SJCRH30 (cell line): ENCODE measurements around the gene DMXL2. TPM values are rescaled to one million over a fixed set of nuclear protein-coding genes. Genes with fewer than 3 reads are reported as not detected.
"Not testable (repeated sequence)": the region's sequence is repeated elsewhere in the genome, so short reads cannot be mapped to it uniquely, and the experiment has no call there.

Experiments
- DNase-seq, 2 experiments: peaks; one replicate each; pipeline ENCODE4 v3.0.0-alpha.2; 2015 to 2020
- H3K27ac ChIP-seq: fragments of 250-450 bp; sonication (Bioruptor Pico); 2 replicates; pipeline ENCODE4 v1.5.1; 2020; ENCODE audit warnings: mild to moderate bottlenecking, moderate library complexity
- H3K27me3 ChIP-seq: fragments of 250-450 bp; sonication (Bioruptor Pico); 2 replicates; pipeline ENCODE4 v1.5.1; 2020; ENCODE audit warnings: mild to moderate bottlenecking, moderate library complexity
- H3K36me3 ChIP-seq: fragments of 250-450 bp; sonication (Bioruptor Pico); 2 replicates; pipeline ENCODE4 v1.5.1; 2020; ENCODE audit warnings: mild to moderate bottlenecking, moderate library complexity
- H3K4me1 ChIP-seq: fragments of 250-450 bp; sonication (Bioruptor Pico); 2 replicates; pipeline ENCODE4 v1.5.1; 2020; ENCODE audit warnings: mild to moderate bottlenecking, moderate library complexity
- H3K4me3 ChIP-seq: fragments of 250-450 bp; sonication (Bioruptor Pico); 2 replicates; pipeline ENCODE4 v1.5.1; 2020; ENCODE audit warnings: mild to moderate bottlenecking, moderate library complexity
- H3K9me3 ChIP-seq: fragments of 250-450 bp; sonication (Bioruptor Pico); replicated peaks from 2 replicates; pipeline ENCODE4 v1.5.1; 2020; ENCODE audit warnings: mild to moderate bottlenecking, moderate library complexity
- total RNA-seq: library from RNA; depleted of rRNA; stranded (reverse); fragments of >200 nt; shearing (Covaris generic); gene quantifications from 2 replicates; pipeline ENCODE4 v1.2.3, GENCODE V29; 2014

The DMXL2 gene
- total RNA-seq, 1 experiment from 2014 or later, result 22.4 TPM

DNA sequence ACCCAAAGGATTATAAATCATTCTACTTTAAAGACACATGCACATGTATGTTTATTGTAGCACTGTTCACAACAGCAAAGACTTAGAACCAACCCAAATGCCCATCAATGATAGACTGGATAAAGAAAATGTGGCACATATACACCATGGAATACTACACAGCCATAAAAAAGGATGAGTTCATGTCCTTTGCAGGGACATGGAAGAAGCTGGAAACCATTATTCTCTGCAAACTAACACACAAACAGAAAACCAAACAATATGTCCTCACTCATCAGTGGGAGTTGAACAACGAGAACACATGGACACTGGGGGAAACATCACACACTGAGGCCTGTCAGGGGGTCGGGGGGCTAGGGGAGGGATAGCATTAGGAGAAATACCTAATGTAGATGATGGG is 49.2 kb downstream of the DMXL2 start:
- H3K4me3 ChIP-seq, DNase-seq, H3K4me1 ChIP-seq, H3K27me3 ChIP-seq, H3K9me3 ChIP-seq, H3K36me3 ChIP-seq, H3K27ac ChIP-seq: not testable (repeated sequence)

DNA sequence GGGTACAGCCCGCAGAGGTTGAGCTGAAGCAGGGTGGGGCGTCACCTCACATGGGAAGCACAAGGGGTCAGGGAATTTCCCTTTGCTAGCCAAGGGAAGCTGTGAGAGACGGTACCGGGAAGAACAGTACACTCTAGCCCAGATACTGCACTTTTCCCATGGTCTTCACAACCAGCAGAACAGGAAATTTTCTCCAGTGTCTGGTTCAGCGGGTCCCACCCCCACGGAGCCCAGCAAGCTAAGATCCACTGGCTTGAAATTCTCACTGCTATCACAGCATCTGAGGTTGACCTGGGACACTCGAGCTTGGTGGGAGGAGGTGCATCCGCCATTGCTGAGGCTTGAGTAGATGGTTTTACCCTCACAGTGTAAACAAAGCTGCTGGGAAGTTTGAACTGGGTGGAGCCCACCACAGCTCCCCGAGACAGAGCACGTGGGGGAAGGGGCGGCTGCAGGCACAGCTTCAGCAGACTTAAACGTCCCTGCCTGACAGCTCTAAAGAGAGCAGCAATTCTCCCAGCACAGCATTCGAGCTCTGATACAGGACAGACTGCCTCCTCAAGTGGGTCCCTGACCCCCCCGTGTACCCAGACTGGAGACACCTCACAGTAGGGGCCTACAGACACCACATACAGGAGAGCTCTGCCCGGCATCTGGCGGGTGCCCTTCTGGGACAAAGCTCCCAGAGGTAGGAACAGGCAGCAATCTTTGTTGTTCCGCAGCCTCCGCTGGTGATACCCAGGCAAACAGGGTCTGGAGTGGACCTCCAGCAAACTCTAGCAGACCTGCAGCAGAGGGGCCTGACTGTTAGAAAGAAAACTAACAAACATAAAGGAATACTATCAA is 53.4 kb downstream of the DMXL2 start:
- H3K36me3 ChIP-seq, H3K4me3 ChIP-seq, H3K9me3 ChIP-seq: not testable (repeated sequence)

DNA sequence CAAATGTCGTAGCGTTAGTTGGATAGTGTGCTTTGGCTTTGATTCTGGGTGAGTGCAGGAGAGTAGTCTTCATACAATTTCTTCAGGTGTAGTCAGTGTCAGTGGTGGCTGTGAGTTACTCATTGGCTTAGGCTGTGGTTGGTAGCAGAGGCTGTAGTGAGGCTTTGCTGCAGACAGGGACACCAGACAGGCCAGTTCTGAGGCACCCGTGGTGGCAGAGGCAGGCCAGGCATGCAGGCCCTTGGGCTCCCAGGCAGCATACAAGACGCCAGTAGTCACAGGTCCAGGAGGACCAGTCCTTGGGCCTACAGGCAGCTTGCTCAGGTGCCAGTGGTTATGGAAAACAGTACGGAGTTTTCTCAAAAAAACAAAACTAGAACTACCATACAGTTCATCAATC is 61.3 kb downstream of the DMXL2 start:
- Histone ChIP-seq H3K27me3 (no peaks in the 10 kb centered on the region), H3K4me1 (no peaks in the 10 kb centered on the region), H3K27ac (no peak overlapping the region), H3K36me3 (peaks cover 2% of the 10 kb centered on the region; the same call in 1 of the 2 replicates), H3K9me3 (no peaks in the 10 kb centered on the region), H3K4me3 (no peak overlapping the region)
- no peak for DNase-seq

More for the DNA sequence above, 53.4 kb downstream of the DMXL2 start:
- not testable (repeated sequence) for H3K27ac ChIP-seq, H3K4me1 ChIP-seq, H3K27me3 ChIP-seq, DNase-seq

DNA sequence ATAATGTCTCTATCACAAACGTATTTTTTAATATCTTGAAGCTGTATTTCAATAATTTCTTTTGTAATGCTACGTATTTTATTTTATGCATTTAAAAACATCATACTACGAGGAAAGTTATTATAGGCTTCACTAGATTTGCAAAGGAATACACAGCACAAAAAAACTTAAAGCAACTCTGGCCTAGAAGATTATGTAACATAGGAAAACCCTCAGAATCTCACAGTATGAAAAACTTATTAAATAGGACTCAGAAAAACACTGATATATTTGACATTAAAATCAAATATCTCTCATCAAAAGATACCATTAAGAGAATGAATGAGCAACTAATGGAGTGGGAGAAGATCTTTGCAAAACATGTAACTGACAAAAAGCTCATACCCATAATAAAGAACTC is 63.7 kb downstream of the DMXL2 start:
- H3K4me1 ChIP-seq, result no peaks in the 10 kb centered on the region
- H3K36me3 ChIP-seq, result peaks cover 2% of the 10 kb centered on the region; the same call in 1 of the 2 replicates
- H3K27me3 ChIP-seq, result no peaks in the 10 kb centered on the region
- no peaks in the 10 kb centered on the region for H3K9me3 ChIP-seq
- H3K27ac ChIP-seq, result no peak overlapping the region
- no peak for DNase-seq
- no peak overlapping the region for H3K4me3 ChIP-seq

- H3K27ac ChIP-seq, result no peak overlapping the region
- H3K27me3 ChIP-seq, result no peaks in the 10 kb centered on the region
- H3K4me3 ChIP-seq, result no peak overlapping the region
- no peak for DNase-seq
- no peaks in the 10 kb centered on the region for H3K9me3 ChIP-seq
- H3K4me1 ChIP-seq, result no peaks in the 10 kb centered on the region
- H3K36me3 ChIP-seq, result peaks cover 2% of the 10 kb centered on the region; the same call in 1 of the 2 replicates
These were observed 64.2 kb downstream of the DMXL2 start for GRCh38 chr15:51558411-51558810.

GRCh38 chr15:51550841-51551240 is 71.7 kb downstream of the DMXL2 start:
- no peak overlapping the region for H3K4me3 ChIP-seq
- H3K9me3 ChIP-seq, result no peaks in the 10 kb centered on the region
- DNase-seq, result no peak
- H3K27me3 ChIP-seq, result no peaks in the 10 kb centered on the region
- H3K36me3 ChIP-seq, result no peaks in the 10 kb centered on the region
- H3K27ac ChIP-seq, result no peak overlapping the region
- H3K4me1 ChIP-seq, result no peaks in the 10 kb centered on the region

GRCh38 chr15:51547656-51548055 is 74.9 kb downstream of the DMXL2 start:
- Histone ChIP-seq H3K27me3 (no peaks in the 10 kb centered on the region), H3K4me1 (no peaks in the 10 kb centered on the region), H3K9me3 (no peaks in the 10 kb centered on the region), H3K27ac (no peak overlapping the region), H3K4me3 (no peak overlapping the region), H3K36me3 (no peaks in the 10 kb centered on the region)
- no peak for DNase-seq

- Histone ChIP-seq H3K27me3 (no peaks in the 10 kb centered on the region), H3K9me3 (no peaks in the 10 kb centered on the region), H3K36me3 (no peaks in the 10 kb centered on the region), H3K4me3 (no peak overlapping the region), H3K4me1 (no peaks in the 10 kb centered on the region), H3K27ac (no peak overlapping the region)
- peak in 1 of 2 experiments; percentile 10 for DNase-seq
These were observed 85.5 kb downstream of the DMXL2 start for GRCh38 chr15:51536965-51537574.

- H3K36me3 ChIP-seq, result peaks cover 3% of the 10 kb centered on the region; the same call in 1 of the 2 replicates
- no peaks in the 10 kb centered on the region for H3K27me3 ChIP-seq
- 0 out of 2 replicates have a peak, but pooled peaks cover 3% of the 10 kb centered on the region for H3K9me3 ChIP-seq
- no peaks in the 10 kb centered on the region for H3K4me1 ChIP-seq
- H3K27ac ChIP-seq, result no peak overlapping the region
- H3K4me3 ChIP-seq, result no peak overlapping the region
- no peak for DNase-seq
These were observed 88.7 kb downstream of the DMXL2 start for GRCh38 chr15:51533672-51534398.

DNA sequence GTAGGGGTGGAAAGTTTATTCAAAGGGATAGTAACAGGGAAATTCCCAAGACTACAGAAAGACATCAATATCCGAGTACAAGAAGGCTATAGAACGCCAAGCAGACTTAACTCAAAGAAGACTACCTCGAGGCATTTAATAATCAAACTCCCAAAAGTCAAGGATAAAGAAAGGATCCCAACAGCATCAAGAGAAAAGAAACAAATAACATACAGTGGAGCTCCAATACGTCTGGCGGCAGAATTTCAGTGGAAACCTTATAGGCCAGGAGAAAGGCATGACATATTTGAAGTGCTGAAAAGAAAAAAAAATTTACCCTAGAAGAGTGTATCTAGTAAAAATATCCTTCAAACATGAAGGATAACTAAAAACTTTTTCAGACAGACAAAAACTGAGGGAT is 95.6 kb downstream of the DMXL2 start:
- H3K36me3 ChIP-seq, result peaks cover 3% of the 10 kb centered on the region; the same call in 1 of the 2 replicates
- H3K4me3 ChIP-seq, result no peak overlapping the region
- H3K9me3 ChIP-seq, result 0 out of 2 replicates have a peak, but pooled peaks cover 3% of the 10 kb centered on the region
- no peaks in the 10 kb centered on the region for H3K27me3 ChIP-seq
- H3K27ac ChIP-seq, result no peak overlapping the region
- no peaks in the 10 kb centered on the region for H3K4me1 ChIP-seq
- no peak for DNase-seq

GRCh38 chr15:51524376-51524775 is 98.2 kb downstream of the DMXL2 start:
- H3K36me3 ChIP-seq, result no peaks in the 10 kb centered on the region
- no peaks in the 10 kb centered on the region for H3K4me1 ChIP-seq
- no peaks in the 10 kb centered on the region for H3K9me3 ChIP-seq
- H3K27ac ChIP-seq, result no peak overlapping the region
- no peak overlapping the region for H3K4me3 ChIP-seq
- H3K27me3 ChIP-seq, result no peaks in the 10 kb centered on the region
- DNase-seq, result no peak

DNA sequence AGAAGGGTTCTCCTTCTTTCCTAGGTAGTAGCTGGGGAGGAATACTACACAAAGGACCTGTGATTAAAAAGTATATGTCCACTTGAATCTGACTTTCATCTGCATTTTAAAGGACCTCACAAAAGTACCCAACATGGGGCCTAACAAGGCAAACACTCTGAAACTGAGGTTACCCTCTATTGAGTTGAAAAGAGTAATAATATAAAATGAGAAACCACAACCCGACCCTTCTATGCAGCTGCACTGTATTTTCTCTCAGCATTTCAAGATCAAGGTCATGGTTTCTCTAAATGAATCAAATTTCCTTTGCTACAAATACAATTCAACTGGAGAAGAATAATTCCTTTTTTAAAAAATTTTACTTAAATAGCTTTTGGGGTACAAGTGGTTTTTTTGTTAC is 106.3 kb downstream of the DMXL2 start:
- Histone ChIP-seq H3K27me3 (no peaks in the 10 kb centered on the region), H3K9me3 (no peaks in the 10 kb centered on the region), H3K36me3 (no peaks in the 10 kb centered on the region; the same call in 1 of the 2 replicates), H3K27ac (no peak overlapping the region), H3K4me3 (no peak overlapping the region), H3K4me1 (no peaks in the 10 kb centered on the region)
- no peak for DNase-seq

- Histone ChIP-seq H3K4me3 (no peak overlapping the region), H3K27ac (no peak overlapping the region), H3K4me1 (no peaks in the 10 kb centered on the region), H3K36me3 (no peaks in the 10 kb centered on the region), H3K9me3 (no peaks in the 10 kb centered on the region), H3K27me3 (no peaks in the 10 kb centered on the region)
- no peak for DNase-seq
These were observed 117.3 kb downstream of the DMXL2 start for GRCh38 chr15:51505251-51505650.

- Histone ChIP-seq H3K4me1 (no peaks in the 10 kb centered on the region), H3K4me3 (no peak overlapping the region), H3K27ac (no peak overlapping the region), H3K36me3 (no peaks in the 10 kb centered on the region), H3K9me3 (no peaks in the 10 kb centered on the region), H3K27me3 (no peaks in the 10 kb centered on the region)
- no peak for DNase-seq
These were observed 119.6 kb downstream of the DMXL2 start for GRCh38 chr15:51503003-51503402.

DNA sequence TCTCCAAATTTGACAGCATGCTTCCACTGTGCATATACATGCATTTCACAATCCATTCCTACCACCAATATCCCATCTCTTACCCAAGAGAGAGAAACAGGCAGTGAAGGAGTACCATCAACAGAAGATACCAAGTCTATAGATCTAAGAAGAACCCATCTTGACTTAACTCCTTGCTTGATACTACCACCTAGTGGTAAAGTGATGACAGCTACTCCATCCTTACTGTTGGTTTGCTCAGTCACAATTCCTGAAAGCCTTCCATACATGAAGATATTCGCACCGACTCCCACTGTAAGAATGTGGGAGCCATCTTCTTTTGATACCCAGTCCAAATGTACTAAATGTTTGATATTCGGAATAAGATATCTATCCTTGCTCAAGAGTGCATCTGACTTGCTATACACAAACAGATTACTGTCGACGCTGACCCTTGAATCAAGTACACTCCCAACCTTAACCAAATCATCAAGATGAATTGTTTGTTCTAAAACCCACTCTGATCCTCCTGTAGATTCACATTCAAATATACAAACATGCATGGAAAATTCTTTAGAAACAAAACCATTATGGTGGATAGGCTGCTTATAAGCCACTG is 123.1 kb downstream of the DMXL2 start:
- Histone ChIP-seq H3K9me3 (no peaks in the 10 kb centered on the region), H3K4me3 (no peak overlapping the region), H3K27ac (no peak overlapping the region), H3K4me1 (no peaks in the 10 kb centered on the region), H3K36me3 (no peaks in the 10 kb centered on the region), H3K27me3 (no peaks in the 10 kb centered on the region)
- peak in 1 of 2 experiments; percentile 25 for DNase-seq
